ENCODE measurements around the gene GADD45GIP1.

DNA sequence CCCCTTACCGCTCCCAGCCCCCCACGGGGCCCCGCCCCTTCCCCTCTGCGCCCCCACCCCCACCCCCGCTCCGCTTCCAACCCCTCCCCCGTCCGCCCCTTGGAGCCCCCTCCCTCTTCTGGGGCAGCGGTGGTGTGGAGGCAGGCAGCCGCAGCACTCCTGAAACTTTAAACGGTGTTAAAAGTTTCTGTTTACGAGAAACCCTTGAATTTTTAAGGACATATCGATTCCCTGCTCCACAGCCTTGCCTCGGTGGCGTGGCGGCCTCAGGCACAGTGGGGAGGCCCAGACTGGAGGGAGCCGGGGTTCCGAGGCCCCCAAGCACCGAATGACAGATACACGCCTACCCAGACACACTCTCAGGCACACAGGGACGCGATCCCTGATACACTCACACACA, 33.4 kb upstream of the GADD45GIP1 start:
- TF ChIP-seq, protein P1, sequence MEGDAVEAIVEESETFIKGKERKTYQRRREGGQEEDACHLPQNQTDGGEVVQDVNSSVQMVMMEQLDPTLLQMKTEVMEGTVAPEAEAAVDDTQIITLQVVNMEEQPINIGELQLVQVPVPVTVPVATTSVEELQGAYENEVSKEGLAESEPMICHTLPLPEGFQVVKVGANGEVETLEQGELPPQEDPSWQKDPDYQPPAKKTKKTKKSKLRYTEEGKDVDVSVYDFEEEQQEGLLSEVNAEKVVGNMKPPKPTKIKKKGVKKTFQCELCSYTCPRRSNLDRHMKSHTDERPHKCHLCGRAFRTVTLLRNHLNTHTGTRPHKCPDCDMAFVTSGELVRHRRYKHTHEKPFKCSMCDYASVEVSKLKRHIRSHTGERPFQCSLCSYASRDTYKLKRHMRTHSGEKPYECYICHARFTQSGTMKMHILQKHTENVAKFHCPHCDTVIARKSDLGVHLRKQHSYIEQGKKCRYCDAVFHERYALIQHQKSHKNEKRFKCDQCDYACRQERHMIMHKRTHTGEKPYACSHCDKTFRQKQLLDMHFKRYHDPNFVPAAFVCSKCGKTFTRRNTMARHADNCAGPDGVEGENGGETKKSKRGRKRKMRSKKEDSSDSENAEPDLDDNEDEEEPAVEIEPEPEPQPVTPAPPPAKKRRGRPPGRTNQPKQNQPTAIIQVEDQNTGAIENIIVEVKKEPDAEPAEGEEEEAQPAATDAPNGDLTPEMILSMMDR (IDR thresholded peaks at IDR 0.05; ENCODE audit: low read depth, low read length, poor library complexity, severe bottlenecking) = no peak
- TF ChIP-seq EZH2phosphoT487 (IDR thresholded peaks at IDR 0.05; ENCODE audit: borderline replicate concordance, low read length) = no peak
